ENCODE results near the gene CRADD.

CRADD gene

DNA sequence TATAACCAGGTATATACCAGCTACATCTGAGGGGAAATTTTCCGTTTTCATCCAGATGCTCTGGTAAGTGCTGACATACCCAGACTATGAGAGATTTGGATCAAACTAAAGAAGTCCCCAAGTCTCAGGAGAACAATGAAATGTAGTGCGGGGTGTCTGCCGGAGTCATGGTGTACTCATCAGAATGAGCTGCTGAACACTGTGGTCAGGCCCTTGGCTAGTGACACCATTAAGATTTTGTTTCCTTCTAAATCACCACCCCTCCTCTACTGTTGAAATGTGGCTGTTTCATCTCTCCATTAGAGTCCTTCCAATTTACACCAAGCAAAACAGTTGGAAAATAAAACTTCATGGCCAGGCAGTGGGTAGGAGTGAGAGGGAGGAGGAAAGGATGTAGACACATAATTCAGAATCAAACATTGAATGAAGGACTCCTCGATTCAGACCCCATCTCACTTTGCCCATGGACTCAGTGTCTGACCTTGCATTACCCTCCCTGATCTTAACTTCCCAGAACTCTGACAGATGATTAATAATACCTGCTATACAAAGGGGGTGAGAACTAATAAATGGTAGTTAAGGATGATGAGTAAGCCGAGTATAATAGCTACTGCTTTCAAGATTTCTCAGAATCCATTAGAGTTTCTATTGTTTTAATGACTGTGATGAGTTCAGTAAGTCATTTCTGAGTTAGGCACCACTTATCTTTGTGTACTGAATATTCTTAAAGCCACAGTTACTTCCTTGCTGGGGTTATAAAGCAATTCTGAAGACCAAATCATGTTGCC is 127.4 kb downstream of the CRADD start:
- no peak for DNase-seq (ENCODE audit: low read depth in 2 of 3, low spot score in 2 of 3)

DNA sequence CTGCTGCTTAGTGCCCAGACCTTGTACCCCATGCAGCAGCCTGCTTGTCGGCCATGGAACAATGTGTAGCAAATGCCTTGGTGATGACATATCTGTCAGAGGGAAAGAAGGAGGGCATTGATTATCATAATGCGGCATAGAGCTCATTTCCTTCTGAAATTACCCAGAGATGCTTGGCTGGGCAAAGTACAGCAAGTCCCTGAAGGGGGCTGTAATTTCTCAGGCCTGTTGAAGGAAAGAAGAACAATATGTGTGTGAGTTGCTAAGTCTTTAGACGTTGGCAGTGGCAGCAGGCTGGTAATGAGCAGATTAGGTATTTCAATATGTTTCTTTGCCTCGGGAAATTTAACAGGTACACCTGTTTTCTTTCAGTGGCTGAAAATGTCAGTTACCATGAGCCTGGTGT is 128.6 kb downstream of the CRADD start:
- DNase-seq (ENCODE audit: low read depth in 2 of 3, low spot score in 2 of 3) = no peak

DNA sequence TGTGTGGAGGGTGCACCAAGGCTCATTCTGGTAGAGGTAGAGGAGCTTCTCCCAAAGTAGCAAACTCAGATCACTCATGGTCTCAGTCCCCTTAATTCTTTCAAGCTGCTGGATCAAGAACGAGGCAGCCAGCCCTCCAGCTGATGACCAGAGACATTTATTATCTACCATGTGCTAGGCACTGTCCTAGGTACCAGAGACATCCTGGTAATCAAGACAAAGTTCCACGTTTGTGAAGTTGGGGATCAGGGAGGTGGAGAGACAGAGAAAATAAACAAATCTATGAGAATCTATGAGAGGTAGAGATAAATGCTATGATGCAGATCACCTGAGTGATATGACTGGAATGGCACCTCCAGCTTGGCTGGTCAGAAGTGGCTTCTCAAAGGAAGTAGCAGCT is 130.2 kb downstream of the CRADD start:
- no peak for DNase-seq (ENCODE audit: low read depth in 2 of 3, low spot score in 2 of 3)

DNA sequence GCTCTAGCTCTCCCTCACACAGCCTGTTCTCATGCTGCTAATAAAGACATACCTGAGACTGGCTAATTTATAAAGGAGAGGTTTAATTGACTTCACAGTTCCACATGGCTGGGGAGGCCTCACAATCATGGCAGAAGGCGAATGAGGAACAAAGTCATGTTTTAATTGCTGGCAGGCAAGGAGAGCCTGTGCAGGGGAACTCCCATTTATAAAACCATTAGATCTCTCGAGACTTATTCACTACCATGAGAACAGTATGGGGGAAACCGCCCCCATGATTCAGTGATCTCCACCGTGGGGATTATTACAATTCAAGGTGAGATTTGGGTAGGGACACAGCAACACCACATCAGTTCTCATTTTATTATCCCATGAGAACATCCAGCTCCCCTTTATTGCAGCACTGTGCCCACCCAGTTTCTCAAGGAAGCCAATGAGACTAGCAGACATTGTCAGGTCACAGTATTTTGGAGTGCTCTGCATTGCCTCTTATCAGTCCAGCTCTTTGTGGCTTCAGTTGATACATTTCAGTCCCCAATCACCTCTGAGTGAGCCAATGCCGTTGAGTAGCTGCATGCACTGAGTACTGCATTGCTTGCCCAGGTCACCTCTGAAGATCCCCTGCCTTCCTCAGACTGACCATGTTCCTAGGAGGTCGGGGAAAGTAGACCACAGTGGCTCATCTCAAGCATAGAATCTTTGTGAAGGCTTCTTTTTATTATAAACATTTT is 131.2 kb downstream of the CRADD start:
- DNase-seq (ENCODE audit: low read depth in 2 of 3, low spot score in 2 of 3) = no peak

DNA sequence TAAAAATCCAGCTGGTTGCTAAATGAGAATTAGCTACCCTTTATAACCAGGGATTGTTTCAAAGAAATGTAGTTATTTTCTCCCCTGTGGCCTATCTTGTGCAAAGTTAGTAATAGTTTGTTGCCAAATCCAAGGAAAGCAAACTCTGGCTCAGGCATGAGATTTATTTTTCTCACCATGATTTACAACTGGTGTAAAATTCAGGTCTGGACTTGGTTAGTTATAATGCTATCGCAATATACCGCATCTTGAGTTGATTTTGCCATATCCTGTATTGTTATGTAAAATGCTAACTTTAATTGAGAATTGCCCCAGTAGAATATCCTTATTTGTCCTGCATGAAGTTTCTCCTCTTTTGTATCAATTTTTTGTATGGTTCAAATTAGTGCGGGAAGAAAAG is 135.5 kb downstream of the CRADD start:
- DNase-seq (ENCODE audit: low read depth in 2 of 3, low spot score in 2 of 3) = no peak

DNA sequence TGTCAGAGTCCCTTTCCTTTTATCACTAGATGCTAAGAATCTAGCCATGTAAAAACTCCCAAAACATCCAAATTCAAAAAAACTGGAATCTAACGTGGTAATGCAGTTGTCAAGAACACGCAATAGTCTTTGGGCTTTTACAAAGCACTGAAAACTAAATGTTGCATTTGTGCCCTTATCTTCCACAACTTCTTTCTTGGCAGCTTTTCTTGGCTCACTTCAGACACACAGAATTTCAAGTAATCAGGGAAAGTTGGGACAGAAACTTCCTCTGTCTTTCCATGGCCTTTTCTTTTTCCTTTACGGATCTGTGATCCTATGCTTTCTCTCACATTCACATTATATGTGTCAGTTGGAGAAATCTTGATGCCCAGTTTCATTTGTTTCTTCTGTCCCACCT is 136.0 kb downstream of the CRADD start:
- no peak for DNase-seq (ENCODE audit: low read depth in 2 of 3, low spot score in 2 of 3)

DNA sequence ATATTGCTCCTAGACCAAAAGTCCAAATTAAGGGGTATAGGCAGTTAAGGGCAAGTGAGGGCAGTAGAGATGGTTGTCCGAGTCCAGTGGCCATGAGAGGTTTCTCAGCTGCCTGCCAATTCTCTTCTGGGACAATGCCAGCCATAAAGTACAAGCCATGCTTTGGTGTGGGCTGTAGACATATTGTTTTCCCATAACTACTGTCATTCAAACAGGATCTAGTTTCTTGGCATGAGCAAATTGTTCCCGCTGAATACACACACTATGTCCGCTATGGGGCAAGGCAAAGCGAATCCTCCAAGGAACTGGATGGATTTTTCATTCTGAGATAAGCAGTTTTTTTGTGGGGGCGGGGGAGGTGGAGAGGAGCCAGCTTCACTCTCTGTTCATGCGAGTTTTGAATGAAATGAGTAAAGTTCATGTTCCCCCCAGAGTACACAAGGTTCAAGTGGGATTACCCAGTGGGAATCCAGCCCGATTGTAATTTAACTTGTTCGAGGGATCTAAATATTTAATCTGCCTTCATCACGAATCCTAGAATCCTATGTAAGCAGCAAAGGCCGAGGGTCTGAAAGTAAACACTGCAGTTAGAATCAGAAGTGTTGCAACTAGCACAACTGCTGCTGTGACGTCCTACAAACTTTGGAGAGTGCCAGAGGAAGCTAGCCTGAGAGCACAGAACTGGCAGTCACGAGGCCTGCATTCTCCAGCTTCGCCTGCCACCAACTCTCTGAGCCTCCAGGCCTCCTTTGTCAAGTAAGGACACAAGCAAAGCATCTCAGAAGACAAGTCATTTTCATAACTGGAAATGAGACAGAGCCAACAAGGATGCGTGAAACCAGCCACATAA is 137.0 kb downstream of the CRADD start:
- DNase-seq (ENCODE audit: low read depth in 2 of 3, low spot score in 2 of 3) = no peak

DNA sequence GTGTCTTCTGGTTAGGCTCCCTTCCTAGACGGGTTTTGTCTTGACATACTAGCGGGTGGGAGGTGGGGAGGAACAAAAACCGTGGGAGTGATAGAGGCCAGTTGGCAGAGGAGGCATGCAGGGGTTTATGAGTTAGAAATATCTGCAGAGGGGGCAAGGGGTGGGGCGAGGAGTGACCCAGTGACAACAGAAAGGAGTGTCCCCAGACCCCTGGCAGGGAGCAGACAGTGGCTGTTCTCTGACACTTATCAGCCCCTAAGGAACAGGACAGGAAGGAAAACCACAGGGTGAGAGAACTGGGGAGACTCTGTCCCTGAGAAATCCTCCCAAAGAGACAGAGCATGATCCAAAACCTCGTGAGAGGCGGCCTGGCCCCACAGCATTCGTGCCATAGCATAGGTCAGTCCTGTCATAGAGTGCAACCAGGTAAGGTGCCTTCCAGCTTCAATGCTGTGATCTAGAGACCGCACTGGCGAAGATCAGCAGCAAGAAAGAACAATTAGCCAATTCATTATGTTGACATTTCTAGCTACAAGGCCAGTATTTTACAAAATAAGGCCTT is 141.4 kb downstream of the CRADD start:
- no peak for DNase-seq (ENCODE audit: low read depth in 2 of 3, low spot score in 2 of 3)

DNA sequence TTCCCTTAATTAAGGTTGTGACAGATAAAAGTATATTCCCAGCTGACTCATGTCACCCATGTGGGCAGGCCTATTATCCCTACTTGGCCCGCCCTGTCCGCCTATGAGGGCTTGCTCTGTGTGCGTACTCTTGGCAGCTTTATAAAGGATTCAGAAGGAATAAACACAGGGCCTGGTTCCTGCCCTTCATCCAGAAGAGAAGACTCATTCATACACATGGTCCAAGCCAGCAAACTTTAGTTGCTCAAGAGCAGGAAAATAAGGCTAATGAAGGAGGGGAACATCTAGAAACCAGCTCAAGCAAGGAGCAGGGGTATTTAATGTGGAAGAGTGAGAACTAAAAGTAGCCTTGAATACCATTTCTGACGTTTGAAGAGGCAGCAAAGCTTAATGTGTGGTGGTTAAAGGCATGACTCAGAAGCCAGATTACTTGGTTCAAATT is 141.9 kb downstream of the CRADD start:
- DNase-seq (ENCODE audit: low read depth in 2 of 3, low spot score in 2 of 3) = no peak

DNA sequence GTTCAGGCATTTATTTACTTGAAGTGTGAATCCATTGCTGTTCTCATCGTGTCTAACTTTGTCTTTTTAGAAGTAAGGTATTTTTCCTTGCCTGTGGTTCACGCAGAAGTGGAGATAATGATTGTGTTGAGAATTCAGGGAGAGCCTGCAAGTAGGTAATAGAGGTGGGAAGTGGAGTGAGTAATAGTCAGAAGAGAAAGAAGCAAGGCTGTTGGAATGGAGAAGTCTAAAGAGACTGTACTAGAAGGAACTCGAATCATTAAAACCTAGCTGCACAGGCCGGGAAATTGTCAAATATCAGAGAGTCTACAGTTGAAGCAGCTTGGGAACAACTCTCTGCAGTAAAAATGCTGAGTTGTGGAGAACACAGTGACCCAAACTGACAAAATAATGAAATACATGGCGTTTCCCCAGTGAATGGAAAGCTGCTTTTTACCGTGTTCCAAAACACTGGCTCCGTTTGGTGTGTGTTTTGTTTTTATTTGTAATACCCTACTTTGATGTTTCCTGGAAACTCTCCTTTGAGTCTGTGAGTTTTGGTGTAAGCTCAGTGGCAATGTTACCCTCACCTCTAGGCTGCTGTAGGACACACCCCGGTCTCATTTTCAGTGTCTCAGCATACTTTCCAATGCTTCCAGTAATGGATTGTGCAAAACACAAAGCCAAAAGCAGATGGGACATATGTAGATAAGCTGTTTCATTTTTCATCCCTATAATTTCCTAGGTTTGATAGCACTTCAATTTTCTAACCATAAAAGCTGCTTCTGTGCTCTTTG is 146.6 kb downstream of the CRADD start:
- DNase-seq (ENCODE audit: low read depth in 2 of 3, low spot score in 2 of 3) = no peak

DNA sequence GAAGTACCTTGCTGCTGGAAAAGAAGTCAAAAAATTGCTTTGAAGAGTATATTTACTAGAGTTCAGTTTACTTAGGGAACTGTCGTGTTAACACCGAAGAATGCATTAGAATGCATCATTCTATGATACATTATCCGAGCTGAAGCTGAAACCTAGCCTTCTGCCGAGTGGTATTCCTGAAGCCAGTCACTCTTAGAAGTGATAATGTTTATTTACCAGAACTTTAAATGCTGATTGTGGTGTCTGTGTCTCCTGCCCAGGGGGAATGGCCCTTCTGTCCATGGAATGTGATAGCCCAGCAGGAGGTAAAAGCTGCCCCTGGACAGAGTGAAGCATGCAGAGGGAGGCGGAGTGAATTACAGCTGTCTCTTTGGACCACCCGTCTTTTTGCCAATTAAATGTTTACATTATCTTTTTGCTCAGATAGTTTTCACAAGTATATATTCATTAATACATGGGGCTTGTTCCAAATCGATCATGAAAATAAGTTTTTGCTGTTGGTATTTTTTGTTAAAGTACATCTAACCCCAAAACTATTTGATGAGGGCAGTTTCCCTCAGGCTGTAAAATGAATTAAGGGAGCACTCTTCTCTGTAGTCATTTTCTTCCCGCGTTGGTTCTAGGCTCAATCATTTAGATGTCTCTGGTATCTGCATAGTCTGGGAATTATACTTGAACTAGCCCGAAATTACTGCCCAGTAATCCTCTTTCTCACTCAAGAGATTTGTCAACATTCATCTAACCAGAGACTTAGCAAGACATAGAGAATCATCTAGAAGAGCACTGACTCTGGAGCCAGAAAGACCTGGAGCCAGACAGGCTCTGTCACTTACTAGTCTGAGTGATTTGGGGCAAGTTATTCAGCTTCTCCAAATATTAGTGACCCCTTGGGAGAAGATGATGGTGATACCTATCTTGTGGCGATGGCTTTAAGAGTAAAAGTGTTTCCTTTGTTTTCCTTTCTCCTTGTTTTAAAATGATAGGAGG is 147.6 kb downstream of the CRADD start:
- no peak for DNase-seq (ENCODE audit: low read depth in 2 of 3, low spot score in 2 of 3)

DNA sequence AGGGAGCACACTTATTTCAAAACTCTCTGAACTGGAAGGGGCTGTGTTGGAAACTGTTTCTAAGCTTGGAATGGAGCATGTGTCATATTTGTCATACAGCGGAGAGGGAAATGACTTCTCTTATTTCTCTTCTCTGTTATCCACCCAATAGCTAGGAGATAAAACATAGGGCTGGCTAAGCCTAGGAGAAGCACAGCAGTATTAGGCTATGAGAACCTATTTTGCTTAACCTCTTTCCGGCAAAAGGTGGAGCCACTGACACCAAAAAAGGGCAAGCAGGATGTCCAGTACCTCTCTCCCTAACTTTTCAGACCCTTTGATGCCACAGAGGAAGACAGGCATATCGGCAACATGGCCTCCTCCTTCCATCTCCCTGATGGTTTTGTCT is 148.3 kb downstream of the CRADD start:
- no peak for DNase-seq (ENCODE audit: low read depth in 2 of 3, low spot score in 2 of 3)

DNA sequence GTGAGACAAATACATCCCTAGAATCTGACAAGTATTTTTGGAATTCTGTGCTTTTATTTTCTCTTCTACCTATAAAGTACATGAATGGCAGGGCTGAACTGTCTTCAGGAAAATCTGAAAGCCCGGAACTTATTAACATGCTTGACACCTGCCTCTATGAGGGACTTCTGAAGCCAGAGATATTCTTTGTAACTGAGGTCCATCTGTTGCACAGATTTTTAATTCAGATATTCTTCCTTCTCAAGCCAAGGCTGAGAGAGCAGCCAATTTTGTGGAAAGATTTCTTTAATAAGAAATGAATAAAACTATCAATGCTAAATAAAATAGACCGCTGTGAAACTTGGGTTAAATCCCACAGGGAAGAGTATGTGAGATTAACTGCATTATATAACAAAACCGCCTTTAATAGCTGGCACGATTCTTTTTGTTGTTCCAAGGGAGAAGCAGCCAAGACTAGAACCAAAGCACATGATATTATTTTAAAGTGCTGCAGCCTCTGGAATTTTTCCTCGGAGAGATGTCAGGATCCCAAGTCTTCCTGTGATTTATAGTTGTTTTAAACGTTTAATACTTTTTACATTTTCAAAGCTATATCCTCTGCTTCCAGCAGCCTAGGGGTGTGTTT is 148.9 kb downstream of the CRADD start:
- DNase-seq (ENCODE audit: low read depth in 2 of 3, low spot score in 2 of 3) = no peak

DNA sequence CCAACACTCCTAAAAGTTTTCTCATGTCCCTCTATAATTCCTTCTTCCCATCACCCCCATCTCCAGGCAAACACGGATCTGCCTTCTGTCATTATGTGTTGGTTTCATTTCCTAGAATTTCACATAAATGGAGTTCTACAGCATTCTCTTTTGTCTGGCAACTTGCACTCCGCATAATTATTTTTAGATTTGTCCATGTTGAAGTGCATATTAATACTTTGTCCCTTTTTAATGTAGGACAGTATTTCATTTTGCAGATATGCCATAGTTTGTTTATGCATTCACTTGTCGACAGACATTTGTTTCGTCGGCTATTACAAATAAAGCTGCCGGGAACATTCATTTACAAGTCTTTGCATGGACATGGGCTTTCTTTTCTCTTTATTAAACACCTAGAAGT is 150.0 kb downstream of the CRADD start:
- DNase-seq (ENCODE audit: low read depth in 2 of 3, low spot score in 2 of 3) = no peak

DNA sequence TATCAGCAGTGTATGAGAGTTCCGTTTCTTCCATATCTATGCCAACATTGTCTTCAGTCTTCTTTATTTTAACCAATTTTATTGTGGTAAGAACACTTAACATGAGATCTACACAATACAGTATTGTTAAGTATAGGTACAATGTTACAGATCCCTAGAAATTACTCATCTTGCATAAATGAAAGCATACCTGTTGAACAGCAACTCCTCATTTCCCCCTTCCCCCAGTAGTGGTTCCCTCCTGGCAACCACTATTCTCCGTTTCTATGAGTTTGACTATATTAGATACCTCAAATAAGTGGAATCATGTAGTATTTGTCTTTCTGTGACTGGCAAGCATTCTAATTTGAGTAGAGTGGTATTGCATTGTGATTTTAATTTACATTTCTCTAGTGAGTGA is 150.5 kb downstream of the CRADD start:
- no peak for DNase-seq (ENCODE audit: low read depth in 2 of 3, low spot score in 2 of 3)

DNA sequence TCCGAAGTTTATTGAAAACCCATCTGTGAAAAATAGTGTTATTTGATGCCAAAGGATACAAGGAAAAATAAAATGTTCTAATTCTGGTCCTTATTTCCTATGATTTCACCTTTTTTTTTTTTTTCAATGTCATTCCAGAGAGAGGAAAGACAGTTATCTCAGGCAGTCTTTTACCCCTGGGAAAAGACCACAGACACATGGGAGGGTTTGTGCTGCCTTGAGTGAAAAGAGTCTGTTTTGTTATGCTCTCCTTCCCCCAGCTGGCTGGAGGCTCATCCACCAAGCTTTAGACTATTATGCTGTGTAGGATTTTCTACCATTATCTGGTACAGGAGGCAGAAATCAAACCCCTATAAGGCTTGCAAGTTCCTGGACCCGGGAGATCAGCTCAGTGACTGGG is 151.8 kb downstream of the CRADD start:
- DNase-seq (ENCODE audit: low read depth in 2 of 3, low spot score in 2 of 3) = no peak

DNA sequence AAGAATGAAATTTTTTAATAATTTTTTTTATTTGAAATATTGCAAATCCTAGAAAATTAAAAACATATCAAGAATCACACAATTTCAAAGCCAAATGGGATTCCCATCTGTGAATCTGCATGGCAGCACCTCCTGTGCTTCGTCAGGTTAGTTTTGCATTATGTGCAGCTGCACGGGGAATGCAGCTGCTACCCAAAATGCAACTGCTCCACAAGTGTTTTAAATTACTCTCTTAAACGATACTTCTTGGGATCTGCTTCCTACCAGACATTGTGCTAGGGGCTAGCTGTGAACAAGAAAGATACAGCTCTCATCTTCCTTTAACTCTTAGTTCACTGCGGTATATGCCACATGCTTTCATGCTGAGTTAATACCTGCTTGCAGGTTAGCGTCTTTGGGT is 154.2 kb downstream of the CRADD start:
- no peak for DNase-seq (ENCODE audit: low read depth in 2 of 3, low spot score in 2 of 3)

DNA sequence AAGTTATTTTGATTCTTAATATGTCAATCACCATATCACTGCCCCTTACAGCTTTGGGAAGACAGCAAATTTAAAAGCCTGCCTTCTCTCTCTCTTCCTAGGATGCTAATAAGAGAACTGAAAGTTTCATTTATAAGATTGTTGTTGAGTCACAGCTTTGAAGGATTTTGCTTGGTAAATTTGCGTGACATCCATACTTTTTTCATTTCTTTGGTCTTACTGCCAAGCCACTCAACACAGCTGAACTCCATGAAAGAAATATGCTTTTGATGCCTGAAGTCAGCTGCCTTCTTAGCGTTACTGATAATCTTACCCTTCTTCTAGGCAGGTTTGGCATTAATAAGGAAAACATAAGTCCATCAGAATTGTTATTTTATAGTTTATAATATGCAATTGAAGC is 155.0 kb downstream of the CRADD start:
- no peak for DNase-seq (ENCODE audit: low read depth in 2 of 3, low spot score in 2 of 3)

DNA sequence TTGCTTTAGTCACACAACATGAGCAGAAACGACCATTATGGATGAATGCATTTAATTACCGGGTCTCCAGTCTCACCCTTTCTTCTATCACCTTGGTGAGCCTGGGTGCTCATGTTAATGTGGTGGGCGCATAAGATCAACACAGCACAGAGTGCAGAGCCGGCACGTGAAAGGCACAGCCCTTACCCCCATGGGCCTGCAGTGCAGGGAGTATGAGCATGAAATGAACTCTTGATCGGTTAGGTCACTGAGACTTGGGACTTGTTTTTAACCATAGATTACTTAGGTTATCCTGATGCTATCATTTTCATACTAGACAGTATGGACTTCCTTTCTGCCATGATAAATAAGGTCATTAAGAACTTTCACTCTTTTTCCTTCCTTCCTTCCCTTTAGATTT is 156.8 kb downstream of the CRADD start:
- no peak for DNase-seq (ENCODE audit: low read depth in 2 of 3, low spot score in 2 of 3)

Measured in activated CD8-positive, alpha-beta memory T cell treated with anti-CD3 and anti-CD28 coated beads for 48 hours (primary cell).